ENCODE data around the gene LIMK2. TPM values are rescaled to one million over a fixed set of nuclear protein-coding genes. Genes with fewer than 3 reads are reported as not detected.

LIMK2 gene
- total RNA-seq, 2 donors from 2014 or later: 88.0 to 109 TPM

- TF ChIP-seq CTCF (IDR thresholded peaks at IDR 0.05): no peak
- intact Hi-C loops (cut with DNase I): no loop called here
- no peak overlapping the region for H3K4me3 ChIP-seq
- no peak overlapping the region for H3K9ac ChIP-seq (ENCODE audit: low read depth in 2 of 2, low read length in 2 of 2)
- H3K27me3 ChIP-seq: no peaks in the 10 kb centered on the region
- H3K27ac ChIP-seq: peak overlapping the region; percentile 2
- DNase-seq: no peak
- no peaks in the 10 kb centered on the region for H3K9me3 ChIP-seq
- H3K36me3 ChIP-seq: peaks cover 8% of the 10 kb centered on the region
- H3K4me1 ChIP-seq: no peaks in the 10 kb centered on the region
Observed at GRCh38 chr22:31284281-31285155, 72.4 kb downstream of the LIMK2 start.

GRCh38 chr22:31286360-31287255 lies 74.5 kb downstream of the LIMK2 start:
- TF ChIP-seq CTCF (IDR thresholded peaks at IDR 0.05): no peak
- Histone ChIP-seq H3K4me1 (no peaks in the 10 kb centered on the region), H3K36me3 (peaks cover 7% of the 10 kb centered on the region), H3K9me3 (no peaks in the 10 kb centered on the region), H3K27ac (peak overlapping the region; percentile 29), H3K4me3 (no peak overlapping the region), H3K9ac (ENCODE audit: low read depth in 2 of 2, low read length in 2 of 2) (no peak overlapping the region), H3K27me3 (no peaks in the 10 kb centered on the region)
- peak; percentile 45 for DNase-seq
- intact Hi-C loops (cut with DNase I): no loop called here

GRCh38 chr22:31287818-31288495 lies 75.9 kb downstream of the LIMK2 start:
- no peak for TF ChIP-seq CTCF (IDR thresholded peaks at IDR 0.05)
- Histone ChIP-seq H3K36me3 (no peaks in the 10 kb centered on the region), H3K4me1 (no peaks in the 10 kb centered on the region), H3K27me3 (no peaks in the 10 kb centered on the region), H3K27ac (peak overlapping the region; percentile 14), H3K9me3 (no peaks in the 10 kb centered on the region), H3K9ac (ENCODE audit: low read depth in 2 of 2, low read length in 2 of 2) (no peak overlapping the region), H3K4me3 (no peak overlapping the region)
- no peak for DNase-seq
- intact Hi-C loops (cut with DNase I): no loop called here

GRCh38 chr22:31288496-31289240 lies 76.6 kb downstream of the LIMK2 start:
- H3K36me3 ChIP-seq: no peaks in the 10 kb centered on the region
- DNase-seq: no peak
- intact Hi-C loops (cut with DNase I): no loop called here
- H3K27me3 ChIP-seq: no peaks in the 10 kb centered on the region
- peak overlapping the region in 1 of 2 donors; percentile 99 for H3K9ac ChIP-seq (ENCODE audit: low read depth in 2 of 2, low read length in 2 of 2)
- no peaks in the 10 kb centered on the region for H3K4me1 ChIP-seq
- H3K27ac ChIP-seq: peak overlapping the region; percentile 98
- TF ChIP-seq CTCF (IDR thresholded peaks at IDR 0.05): no peak
- no peak overlapping the region for H3K4me3 ChIP-seq
- H3K9me3 ChIP-seq: no peaks in the 10 kb centered on the region

Measured in colonic mucosa (tissue), 4 donors.